ENCODE data around the gene PDPR.

Gene PDPR

DNA sequence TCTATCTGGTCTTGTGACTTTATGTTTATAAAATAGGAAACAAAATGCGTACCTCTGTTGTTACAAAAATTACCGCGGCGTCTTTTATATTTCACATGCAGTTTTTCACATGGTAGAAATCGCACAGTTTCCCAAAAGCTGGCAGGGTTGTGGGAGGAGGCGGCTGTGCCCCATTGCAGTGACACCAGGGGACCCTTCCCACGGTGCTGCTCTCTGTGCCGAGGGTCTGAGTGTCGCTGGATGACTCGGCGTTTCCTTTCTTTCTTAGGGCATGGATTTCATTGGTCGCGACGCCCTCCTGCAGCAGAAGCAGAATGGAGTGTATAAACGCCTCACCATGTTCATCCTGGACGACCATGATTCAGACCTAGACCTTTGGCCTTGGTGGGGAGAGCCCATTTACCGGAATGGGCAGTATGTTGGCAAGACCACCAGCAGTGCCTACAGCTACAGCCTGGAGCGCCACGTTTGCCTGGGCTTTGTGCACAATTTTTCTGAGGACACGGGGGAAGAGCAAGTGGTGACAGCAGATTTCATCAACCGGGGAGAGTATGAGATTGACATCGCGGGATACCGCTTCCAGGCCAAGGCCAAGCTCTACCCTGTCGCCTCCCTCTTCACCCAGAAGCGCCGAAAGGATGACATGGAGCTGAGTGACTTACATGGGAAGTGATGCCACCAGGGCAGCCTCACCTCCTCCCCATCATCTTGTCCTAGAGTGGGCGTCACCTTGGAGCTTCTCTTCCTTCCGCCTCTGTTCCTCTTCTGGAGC lies 42.3 kb downstream of the PDPR start:
- Histone ChIP-seq H3K9me3 (ENCODE audit: control insufficient read depth in 1 of 2, low read length in 2 of 2) (no peaks in the 10 kb centered on the region), H3K4me1 (ENCODE audit: control insufficient read depth in 1 of 2, insufficient read depth in 2 of 2, low read length in 2 of 2) (no peaks in the 10 kb centered on the region), H3K27me3 (ENCODE audit: low read depth, low read length) (no peaks in the 10 kb centered on the region), H3K36me3 (ENCODE audit: control insufficient read depth in 1 of 2, insufficient read depth in 2 of 2, low read length in 2 of 2) (peaks cover 70 to 98% of the 10 kb centered on the region in 2 donors), H3K4me3 (ENCODE audit: low read depth in 1 of 2, low read length in 2 of 2) (no peak overlapping the region), H3K27ac (ENCODE audit: low read length) (no peak overlapping the region)

DNA sequence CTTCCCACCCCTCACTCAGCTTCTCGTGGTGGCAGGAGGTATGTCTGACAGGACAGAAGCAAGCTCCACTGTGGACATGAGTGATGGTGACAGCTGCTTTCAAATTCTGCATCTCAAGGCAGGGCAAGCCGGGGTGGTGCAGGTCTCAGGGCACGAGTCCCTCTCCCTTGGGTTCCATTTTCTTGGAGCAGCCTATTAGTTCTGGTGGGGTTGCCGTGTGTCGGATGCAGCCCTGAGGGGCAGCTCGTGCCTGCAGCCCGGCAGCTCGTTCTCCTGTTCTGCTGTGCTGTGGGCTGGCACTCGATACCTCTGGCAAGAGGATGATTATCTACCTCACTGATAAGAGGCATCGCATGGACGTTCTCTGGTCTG lies 43.0 kb downstream of the PDPR start:
- Histone ChIP-seq H3K9me3 (ENCODE audit: control insufficient read depth in 1 of 2, low read length in 2 of 2) (no peaks in the 10 kb centered on the region), H3K4me1 (ENCODE audit: control insufficient read depth in 1 of 2, insufficient read depth in 2 of 2, low read length in 2 of 2) (no peaks in the 10 kb centered on the region), H3K27me3 (ENCODE audit: low read depth, low read length) (no peaks in the 10 kb centered on the region), H3K36me3 (ENCODE audit: control insufficient read depth in 1 of 2, insufficient read depth in 2 of 2, low read length in 2 of 2) (peaks cover 68 to 98% of the 10 kb centered on the region in 2 donors), H3K27ac (ENCODE audit: low read length) (no peak overlapping the region), H3K4me3 (ENCODE audit: low read depth in 1 of 2, low read length in 2 of 2) (no peak overlapping the region)

- H3K36me3 ChIP-seq (ENCODE audit: control insufficient read depth in 1 of 2, insufficient read depth in 2 of 2, low read length in 2 of 2), result peaks cover 66 to 98% of the 10 kb centered on the region in 2 donors
- H3K27me3 ChIP-seq (ENCODE audit: low read depth, low read length), result no peaks in the 10 kb centered on the region
- H3K27ac ChIP-seq (ENCODE audit: low read length), result no peak overlapping the region
Measured at GRCh38 chr16:70157477-70158260, 43.5 kb downstream of the PDPR start.

GRCh38 chr16:70158261-70158939 lies 44.3 kb downstream of the PDPR start:
- H3K36me3 ChIP-seq (ENCODE audit: control insufficient read depth in 1 of 2, insufficient read depth in 2 of 2, low read length in 2 of 2), result peaks cover 58 to 94% of the 10 kb centered on the region in 2 donors
- no peaks in the 10 kb centered on the region for H3K9me3 ChIP-seq (ENCODE audit: control insufficient read depth in 1 of 2, low read length in 2 of 2)

More at GRCh38 chr16:70157477-70158260, 43.5 kb downstream of the PDPR start:
- Histone ChIP-seq H3K9me3 (ENCODE audit: control insufficient read depth in 1 of 2, low read length in 2 of 2) (no peaks in the 10 kb centered on the region), H3K4me3 (ENCODE audit: low read depth in 1 of 2, low read length in 2 of 2) (no peak overlapping the region), H3K4me1 (ENCODE audit: control insufficient read depth in 1 of 2, insufficient read depth in 2 of 2, low read length in 2 of 2) (no peaks in the 10 kb centered on the region)

GRCh38 chr16:70159355-70160348 lies 45.5 kb downstream of the PDPR start:
- Histone ChIP-seq H3K36me3 (ENCODE audit: control insufficient read depth in 1 of 2, insufficient read depth in 2 of 2, low read length in 2 of 2) (peaks cover 55 to 83% of the 10 kb centered on the region in 2 donors), H3K4me3 (ENCODE audit: low read depth in 1 of 2, low read length in 2 of 2) (no peak overlapping the region), H3K4me1 (ENCODE audit: control insufficient read depth in 1 of 2, insufficient read depth in 2 of 2, low read length in 2 of 2) (no peaks in the 10 kb centered on the region), H3K27ac (ENCODE audit: low read length) (no peak overlapping the region), H3K27me3 (ENCODE audit: low read depth, low read length) (no peaks in the 10 kb centered on the region), H3K9me3 (ENCODE audit: control insufficient read depth in 1 of 2, low read length in 2 of 2) (no peaks in the 10 kb centered on the region)

More at GRCh38 chr16:70158261-70158939, 44.3 kb downstream of the PDPR start:
- Histone ChIP-seq H3K4me3 (ENCODE audit: low read depth in 1 of 2, low read length in 2 of 2) (no peak overlapping the region), H3K27me3 (ENCODE audit: low read depth, low read length) (no peaks in the 10 kb centered on the region), H3K4me1 (ENCODE audit: control insufficient read depth in 1 of 2, insufficient read depth in 2 of 2, low read length in 2 of 2) (no peaks in the 10 kb centered on the region), H3K27ac (ENCODE audit: low read length) (no peak overlapping the region)

DNA sequence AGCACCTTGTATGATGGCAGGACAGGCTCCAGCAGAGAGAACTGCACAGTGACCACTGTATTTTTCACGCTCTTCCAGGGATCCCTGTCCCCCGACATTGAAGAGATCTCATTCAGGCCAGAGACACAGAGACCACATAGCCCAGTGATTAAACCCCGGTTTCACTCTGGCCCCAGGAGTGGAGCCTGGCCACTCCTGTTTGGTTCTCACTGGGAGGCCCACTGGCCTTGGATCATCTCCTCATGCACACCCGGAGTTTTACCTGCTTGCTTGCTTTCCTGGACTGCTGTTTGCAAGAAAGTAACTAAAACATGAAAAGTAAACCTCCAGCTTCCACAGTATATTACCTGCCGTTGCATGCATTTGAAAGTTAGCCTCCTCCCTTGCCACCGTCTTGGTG lies 46.3 kb downstream of the PDPR start:
- H3K27ac ChIP-seq (ENCODE audit: low read length), result no peak overlapping the region
- no peaks in the 10 kb centered on the region for H3K4me1 ChIP-seq (ENCODE audit: control insufficient read depth in 1 of 2, insufficient read depth in 2 of 2, low read length in 2 of 2)
- H3K36me3 ChIP-seq (ENCODE audit: control insufficient read depth in 1 of 2, insufficient read depth in 2 of 2, low read length in 2 of 2), result peaks cover 55 to 76% of the 10 kb centered on the region in 2 donors

DNA sequence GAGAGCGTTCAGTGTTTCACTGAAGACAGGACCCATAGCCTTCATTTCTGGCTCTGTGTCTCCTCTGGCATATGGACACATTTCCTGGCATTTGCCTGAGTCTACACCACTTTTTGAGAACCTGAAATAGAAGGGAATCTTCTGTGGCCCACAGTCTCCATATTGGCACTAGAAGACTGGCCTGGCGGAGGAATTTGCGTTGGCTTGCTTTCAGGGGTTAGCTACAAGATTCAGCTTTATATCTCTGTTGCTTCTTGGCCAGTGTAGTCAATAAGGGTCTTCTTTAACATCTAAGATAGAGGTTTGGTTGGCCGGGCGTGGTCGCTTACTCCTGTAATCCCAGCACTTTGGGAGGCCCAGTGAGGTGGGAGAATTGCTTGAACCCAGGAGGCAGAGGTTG lies 46.7 kb downstream of the PDPR start:
- no peak overlapping the region for H3K27ac ChIP-seq (ENCODE audit: low read length)
- H3K27me3 ChIP-seq (ENCODE audit: low read depth, low read length), result no peaks in the 10 kb centered on the region
- peaks cover 55 to 71% of the 10 kb centered on the region in 2 donors for H3K36me3 ChIP-seq (ENCODE audit: control insufficient read depth in 1 of 2, insufficient read depth in 2 of 2, low read length in 2 of 2)
- H3K4me1 ChIP-seq (ENCODE audit: control insufficient read depth in 1 of 2, insufficient read depth in 2 of 2, low read length in 2 of 2), result no peaks in the 10 kb centered on the region
- H3K9me3 ChIP-seq (ENCODE audit: control insufficient read depth in 1 of 2, low read length in 2 of 2), result no peaks in the 10 kb centered on the region
- H3K4me3 ChIP-seq (ENCODE audit: low read depth in 1 of 2, low read length in 2 of 2), result no peak overlapping the region

More for the DNA sequence above, 46.3 kb downstream of the PDPR start:
- no peak overlapping the region for H3K4me3 ChIP-seq (ENCODE audit: low read depth in 1 of 2, low read length in 2 of 2)
- no peaks in the 10 kb centered on the region for H3K9me3 ChIP-seq (ENCODE audit: control insufficient read depth in 1 of 2, low read length in 2 of 2)
- H3K27me3 ChIP-seq (ENCODE audit: low read depth, low read length), result no peaks in the 10 kb centered on the region

- no peaks in the 10 kb centered on the region for H3K4me1 ChIP-seq (ENCODE audit: control insufficient read depth in 1 of 2, insufficient read depth in 2 of 2, low read length in 2 of 2)
- no peaks in the 10 kb centered on the region for H3K27me3 ChIP-seq (ENCODE audit: low read depth, low read length)
- H3K9me3 ChIP-seq (ENCODE audit: control insufficient read depth in 1 of 2, low read length in 2 of 2), result no peaks in the 10 kb centered on the region
- no peak overlapping the region for H3K4me3 ChIP-seq (ENCODE audit: low read depth in 1 of 2, low read length in 2 of 2)
- H3K36me3 ChIP-seq (ENCODE audit: control insufficient read depth in 1 of 2, insufficient read depth in 2 of 2, low read length in 2 of 2), result peaks cover 50 to 66% of the 10 kb centered on the region in 2 donors
- H3K27ac ChIP-seq (ENCODE audit: low read length), result no peak overlapping the region
Measured at GRCh38 chr16:70161350-70161749, 47.2 kb downstream of the PDPR start.

- Histone ChIP-seq H3K4me3 (ENCODE audit: low read depth in 1 of 2, low read length in 2 of 2) (no peak overlapping the region), H3K36me3 (ENCODE audit: control insufficient read depth in 1 of 2, insufficient read depth in 2 of 2, low read length in 2 of 2) (peaks cover 43 to 59% of the 10 kb centered on the region in 2 donors), H3K27ac (ENCODE audit: low read length) (no peak overlapping the region), H3K27me3 (ENCODE audit: low read depth, low read length) (no peaks in the 10 kb centered on the region), H3K9me3 (ENCODE audit: control insufficient read depth in 1 of 2, low read length in 2 of 2) (no peaks in the 10 kb centered on the region), H3K4me1 (ENCODE audit: control insufficient read depth in 1 of 2, insufficient read depth in 2 of 2, low read length in 2 of 2) (no peaks in the 10 kb centered on the region)
Measured at GRCh38 chr16:70162041-70162451, 47.9 kb downstream of the PDPR start.

DNA sequence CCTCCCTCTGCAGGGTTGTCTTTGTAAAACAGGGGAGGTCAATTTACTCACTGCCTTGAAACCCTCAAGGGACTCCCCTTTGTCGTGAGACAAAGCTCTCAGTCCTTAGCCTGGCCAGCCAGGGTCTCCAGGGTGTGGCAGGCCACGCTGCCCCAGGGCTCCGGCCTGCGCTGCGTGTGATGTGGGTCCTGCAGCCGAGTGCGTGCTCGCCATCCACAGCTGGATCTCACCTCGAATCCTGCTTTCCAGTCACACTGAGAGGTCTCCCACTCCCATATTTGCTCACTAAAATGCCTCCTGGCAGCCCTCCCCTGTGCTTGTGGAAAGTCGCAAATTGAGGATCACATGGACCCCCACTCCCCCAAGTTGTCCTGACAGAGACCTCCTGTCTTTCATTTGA lies 49.5 kb downstream of the PDPR start:
- no peak overlapping the region for H3K27ac ChIP-seq (ENCODE audit: low read length)
- H3K36me3 ChIP-seq (ENCODE audit: control insufficient read depth in 1 of 2, insufficient read depth in 2 of 2, low read length in 2 of 2), result peaks cover 28 to 44% of the 10 kb centered on the region in 2 donors
- no peak overlapping the region for H3K4me3 ChIP-seq (ENCODE audit: low read depth in 1 of 2, low read length in 2 of 2)
- H3K4me1 ChIP-seq (ENCODE audit: control insufficient read depth in 1 of 2, insufficient read depth in 2 of 2, low read length in 2 of 2), result no peaks in the 10 kb centered on the region
- no peaks in the 10 kb centered on the region for H3K27me3 ChIP-seq (ENCODE audit: low read depth, low read length)
- H3K9me3 ChIP-seq (ENCODE audit: control insufficient read depth in 1 of 2, low read length in 2 of 2), result no peaks in the 10 kb centered on the region
